ENCODE results near the gene KIF25. TPM values are rescaled to one million over a fixed set of nuclear protein-coding genes. Genes with fewer than 3 reads are reported as not detected.

Gene KIF25
- total RNA-seq, 5 donors from 2014 or later (not counting 1 experiment from before 2014, with no cell fraction given), result not detected

DNA sequence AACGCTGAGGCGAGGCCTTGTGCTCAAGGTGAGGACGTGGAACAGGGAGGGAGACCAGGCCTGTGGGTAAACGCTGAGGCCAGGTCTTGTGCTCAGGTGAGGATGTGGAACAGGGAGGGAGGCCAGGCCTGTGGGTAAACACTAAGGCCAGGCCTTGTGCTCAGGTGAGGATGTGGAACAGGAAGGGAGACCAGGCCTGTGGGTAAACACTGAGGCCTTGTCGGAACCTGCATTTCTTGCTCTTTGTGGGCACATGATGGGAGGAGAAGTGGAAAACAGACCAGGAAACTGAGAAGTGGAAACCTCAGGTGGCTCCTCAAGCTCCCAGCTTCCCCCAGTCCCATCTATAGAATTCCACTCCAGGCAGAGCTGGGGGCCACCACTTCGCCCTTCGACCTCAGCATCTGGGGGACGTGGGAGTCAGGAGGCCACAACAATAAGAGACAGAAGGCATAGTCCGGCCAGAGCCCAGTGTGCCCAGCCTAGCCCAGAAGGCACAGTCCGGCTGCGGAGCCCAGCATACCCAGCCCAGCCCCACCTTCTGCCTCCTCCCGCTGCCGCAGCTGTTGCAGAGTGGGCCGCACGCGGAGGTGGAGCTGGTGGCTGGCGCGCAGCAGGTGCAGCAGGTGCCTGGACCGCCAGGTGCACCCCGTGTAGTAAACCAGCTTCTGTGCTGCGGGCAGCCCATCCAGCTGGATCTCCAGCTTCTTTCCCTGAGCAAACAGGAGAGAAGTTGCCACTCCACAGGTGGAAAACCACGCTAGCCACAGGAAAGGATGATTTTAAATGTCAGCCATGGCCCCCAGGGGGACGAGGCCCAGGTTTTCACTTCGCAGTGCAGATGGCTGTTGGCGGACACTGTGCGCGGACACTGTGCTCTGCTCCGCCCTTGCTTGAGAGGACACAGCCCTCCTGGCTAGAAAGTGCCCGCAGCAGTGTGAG, 64.1 kb downstream of the KIF25 start:
- Histone ChIP-seq H3K36me3 (ENCODE audit: control insufficient read depth in 2 of 2, extremely low read depth in 1 of 2, insufficient read depth in 1 of 2, low read length in 1 of 2) (no peaks in the 10 kb centered on the region), H3K27me3 (replicated peaks in 1 of 2; ENCODE audit: control insufficient read depth in 2 of 2, extremely low read depth in 1 of 2, insufficient read depth in 2 of 2, low read length in 1 of 2) (peaks cover 0 to 2% of the 10 kb centered on the region in 2 experiments), H3K4me1 (ENCODE audit: control insufficient read depth in 1 of 2, extremely low read depth in 1 of 2, insufficient read depth in 2 of 2, low read length in 2 of 2) (no peaks in the 10 kb centered on the region), H3K27ac (ENCODE audit: low read length) (no peak overlapping the region), H3K9me3 (no peaks in the 10 kb centered on the region), H3K4me3 (ENCODE audit: control insufficient read depth in 1 of 2, extremely low read depth in 1 of 2, low read length in 1 of 2) (no peak overlapping the region)
- WGBS (ENCODE audit: insufficient coverage), result 82% methylated on average over 27 of the region's 29 CpGs
- H3K4me3 Mint-ChIP-seq, result no peak overlapping the region
- no peak overlapping the region for H3K27ac Mint-ChIP-seq
- no peaks in the 10 kb centered on the region for H3K9me3 Mint-ChIP-seq
- ChIA-PET CTCF (no interaction called here), POLR2A (no interaction called here)
- no peaks in the 10 kb centered on the region for H3K4me1 Mint-ChIP-seq
- no peak for DNase-seq
- ATAC-seq (replicated peaks in 1 of 4), result no peak
- no peaks in the 10 kb centered on the region for H3K27me3 Mint-ChIP-seq
- no peaks in the 10 kb centered on the region for H3K36me3 Mint-ChIP-seq

DNA sequence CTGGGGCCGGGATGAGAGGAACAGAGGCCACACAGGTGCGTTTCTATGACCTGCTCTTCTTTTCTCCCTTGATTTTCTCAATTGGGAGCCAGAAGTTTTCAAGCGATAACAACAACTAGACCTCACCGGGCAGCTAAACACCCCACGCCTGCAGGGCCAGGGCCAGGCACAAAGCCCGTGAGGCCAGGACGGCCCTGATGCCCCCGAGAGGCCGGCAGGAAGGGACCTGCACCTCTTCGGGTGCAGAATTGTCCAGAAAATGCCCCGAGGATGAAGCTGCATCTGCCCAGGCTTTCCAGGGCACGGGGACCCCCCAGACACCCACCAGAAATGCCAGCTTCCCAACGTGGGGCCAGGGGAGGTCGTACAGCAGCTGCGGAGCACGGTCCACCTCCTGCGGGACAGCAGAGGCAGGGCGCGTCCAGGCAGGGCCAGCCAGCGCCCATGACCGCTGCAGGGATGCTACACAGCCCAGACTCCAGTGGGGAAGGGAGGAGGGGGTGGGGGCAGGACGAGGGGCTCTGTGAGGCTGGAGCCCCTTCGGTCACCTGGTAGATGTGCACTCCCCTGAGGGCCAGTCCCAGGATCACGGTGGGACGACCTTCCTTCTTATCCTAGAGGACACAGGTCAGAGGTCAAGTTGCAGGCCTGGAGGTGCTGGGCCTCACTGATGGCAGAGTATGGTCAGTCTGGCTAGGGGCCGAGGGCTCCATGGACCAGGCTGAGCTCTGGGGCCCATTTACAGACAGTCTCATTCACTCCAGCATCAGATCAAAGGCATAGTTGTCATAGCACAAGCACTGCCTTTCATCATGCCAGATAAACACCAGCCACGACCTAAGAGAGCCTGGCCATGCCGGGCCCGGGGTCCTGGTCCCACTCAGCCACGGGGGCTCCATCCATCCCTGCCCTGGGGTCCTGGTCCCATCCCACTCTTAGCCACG, 65.1 kb downstream of the KIF25 start:
- Mint-ChIP-seq H3K4me3 (no peak overlapping the region), H3K36me3 (no peaks in the 10 kb centered on the region), H3K27ac (no peak overlapping the region), H3K9me3 (no peaks in the 10 kb centered on the region), H3K27me3 (no peaks in the 10 kb centered on the region), H3K4me1 (no peaks in the 10 kb centered on the region)
- ChIA-PET CTCF (no interaction called here), POLR2A (no interaction called here)
- Histone ChIP-seq H3K9me3 (no peaks in the 10 kb centered on the region), H3K4me1 (ENCODE audit: control insufficient read depth in 1 of 2, extremely low read depth in 1 of 2, insufficient read depth in 2 of 2, low read length in 2 of 2) (no peaks in the 10 kb centered on the region), H3K36me3 (ENCODE audit: control insufficient read depth in 2 of 2, extremely low read depth in 1 of 2, insufficient read depth in 1 of 2, low read length in 1 of 2) (no peaks in the 10 kb centered on the region), H3K4me3 (ENCODE audit: control insufficient read depth in 1 of 2, extremely low read depth in 1 of 2, low read length in 1 of 2) (no peak overlapping the region), H3K27me3 (replicated peaks in 1 of 2; ENCODE audit: control insufficient read depth in 2 of 2, extremely low read depth in 1 of 2, insufficient read depth in 2 of 2, low read length in 1 of 2) (peaks cover 0 to 2% of the 10 kb centered on the region in 2 experiments), H3K27ac (ENCODE audit: low read length) (no peak overlapping the region)
- no peak for DNase-seq
- WGBS (ENCODE audit: insufficient coverage), result 80% methylated on average over 22 of the region's 31 CpGs
- ATAC-seq (replicated peaks in 1 of 4), result no peak

DNA sequence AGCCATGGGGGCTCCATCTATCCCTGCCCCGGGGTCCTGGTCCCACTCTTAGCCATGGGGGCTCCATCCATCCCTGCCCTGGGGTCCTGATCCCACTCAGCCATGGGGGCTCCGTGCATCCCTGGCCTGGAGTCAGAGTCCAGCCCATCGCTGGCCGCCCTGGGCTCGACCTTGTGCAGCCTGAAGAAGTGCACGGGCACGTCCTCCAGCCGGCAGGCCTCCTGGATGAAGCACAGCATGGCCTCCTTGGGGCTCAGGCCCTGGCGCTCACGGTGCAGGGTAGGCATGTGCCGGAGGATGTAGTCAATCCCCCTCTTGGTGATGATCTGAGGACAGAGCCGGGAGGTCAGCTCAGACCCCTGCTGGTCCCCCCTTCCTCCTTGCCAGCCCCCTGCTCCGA, 66.0 kb downstream of the KIF25 start:
- CTCF ChIA-PET, result no interaction called here

DNA sequence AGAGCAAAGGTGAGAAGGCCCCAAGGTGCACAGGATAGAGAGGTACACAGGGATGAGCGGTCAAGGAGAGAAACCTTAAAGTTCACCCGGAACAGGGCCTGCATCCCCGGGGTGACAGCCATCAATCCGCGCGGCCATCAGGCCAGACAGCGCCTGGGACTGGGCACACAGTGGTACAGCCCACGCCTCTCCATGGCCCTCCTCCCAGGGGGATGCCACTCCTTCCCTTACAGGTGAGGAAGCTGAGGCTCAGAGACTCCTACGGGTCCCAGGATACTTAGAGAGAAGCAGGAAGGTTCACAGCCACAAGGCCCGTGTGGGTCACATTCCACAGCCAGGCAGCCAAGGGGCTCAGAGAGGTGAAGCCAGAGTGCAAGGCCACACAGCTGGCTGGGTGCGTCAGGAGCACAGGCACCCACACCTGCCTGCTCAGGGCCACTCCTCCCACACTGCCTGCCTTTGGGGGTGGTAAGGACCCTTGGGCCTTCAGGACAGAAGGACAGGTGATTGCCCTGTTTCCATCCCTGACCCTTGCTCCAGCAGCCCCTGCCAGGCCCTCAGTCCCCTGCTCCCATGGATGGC, 66.8 kb downstream of the KIF25 start:
- Histone ChIP-seq H3K4me3 (ENCODE audit: control insufficient read depth in 1 of 2, extremely low read depth in 1 of 2, low read length in 1 of 2) (no peak overlapping the region), H3K36me3 (ENCODE audit: control insufficient read depth in 2 of 2, extremely low read depth in 1 of 2, insufficient read depth in 1 of 2, low read length in 1 of 2) (no peaks in the 10 kb centered on the region), H3K9me3 (no peaks in the 10 kb centered on the region), H3K27me3 (replicated peaks in 1 of 2; ENCODE audit: control insufficient read depth in 2 of 2, extremely low read depth in 1 of 2, insufficient read depth in 2 of 2, low read length in 1 of 2) (peaks cover 0 to 6% of the 10 kb centered on the region in 2 experiments), H3K4me1 (ENCODE audit: control insufficient read depth in 1 of 2, extremely low read depth in 1 of 2, insufficient read depth in 2 of 2, low read length in 2 of 2) (no peaks in the 10 kb centered on the region), H3K27ac (ENCODE audit: low read length) (no peak overlapping the region)
- DNase-seq, result no peak
- WGBS (ENCODE audit: insufficient coverage), result 81% methylated on average over 9 of the region's 11 CpGs
- no peaks in the 10 kb centered on the region for H3K9me3 Mint-ChIP-seq
- H3K27me3 Mint-ChIP-seq, result no peaks in the 10 kb centered on the region
- no peaks in the 10 kb centered on the region for H3K4me1 Mint-ChIP-seq
- H3K36me3 Mint-ChIP-seq, result no peaks in the 10 kb centered on the region
- POLR2A ChIA-PET, result no interaction called here
- H3K27ac Mint-ChIP-seq, result no peak overlapping the region
- CTCF ChIA-PET, result no interaction called here
- ATAC-seq (replicated peaks in 1 of 4), result no peak
- no peak overlapping the region for H3K4me3 Mint-ChIP-seq

More for the DNA sequence above, 66.0 kb downstream of the KIF25 start:
- POLR2A ChIA-PET, result no interaction called here
- ATAC-seq (replicated peaks in 1 of 4) (no peak), DNase-seq (no peak)
- Histone ChIP-seq H3K27ac (ENCODE audit: low read length) (no peak overlapping the region), H3K4me1 (ENCODE audit: control insufficient read depth in 1 of 2, extremely low read depth in 1 of 2, insufficient read depth in 2 of 2, low read length in 2 of 2) (no peaks in the 10 kb centered on the region), H3K36me3 (ENCODE audit: control insufficient read depth in 2 of 2, extremely low read depth in 1 of 2, insufficient read depth in 1 of 2, low read length in 1 of 2) (no peaks in the 10 kb centered on the region), H3K4me3 (ENCODE audit: control insufficient read depth in 1 of 2, extremely low read depth in 1 of 2, low read length in 1 of 2) (no peak overlapping the region), H3K9me3 (no peaks in the 10 kb centered on the region), H3K27me3 (replicated peaks in 1 of 2; ENCODE audit: control insufficient read depth in 2 of 2, extremely low read depth in 1 of 2, insufficient read depth in 2 of 2, low read length in 1 of 2) (peaks cover 0 to 2% of the 10 kb centered on the region in 2 experiments)
- no peaks in the 10 kb centered on the region for H3K4me1 Mint-ChIP-seq
- no peak overlapping the region for H3K4me3 Mint-ChIP-seq
- H3K27ac Mint-ChIP-seq, result no peak overlapping the region
- H3K9me3 Mint-ChIP-seq, result no peaks in the 10 kb centered on the region
- WGBS (ENCODE audit: insufficient coverage), result 88% methylated on average over 13 of the region's 13 CpGs
- no peaks in the 10 kb centered on the region for H3K36me3 Mint-ChIP-seq
- no peaks in the 10 kb centered on the region for H3K27me3 Mint-ChIP-seq

DNA sequence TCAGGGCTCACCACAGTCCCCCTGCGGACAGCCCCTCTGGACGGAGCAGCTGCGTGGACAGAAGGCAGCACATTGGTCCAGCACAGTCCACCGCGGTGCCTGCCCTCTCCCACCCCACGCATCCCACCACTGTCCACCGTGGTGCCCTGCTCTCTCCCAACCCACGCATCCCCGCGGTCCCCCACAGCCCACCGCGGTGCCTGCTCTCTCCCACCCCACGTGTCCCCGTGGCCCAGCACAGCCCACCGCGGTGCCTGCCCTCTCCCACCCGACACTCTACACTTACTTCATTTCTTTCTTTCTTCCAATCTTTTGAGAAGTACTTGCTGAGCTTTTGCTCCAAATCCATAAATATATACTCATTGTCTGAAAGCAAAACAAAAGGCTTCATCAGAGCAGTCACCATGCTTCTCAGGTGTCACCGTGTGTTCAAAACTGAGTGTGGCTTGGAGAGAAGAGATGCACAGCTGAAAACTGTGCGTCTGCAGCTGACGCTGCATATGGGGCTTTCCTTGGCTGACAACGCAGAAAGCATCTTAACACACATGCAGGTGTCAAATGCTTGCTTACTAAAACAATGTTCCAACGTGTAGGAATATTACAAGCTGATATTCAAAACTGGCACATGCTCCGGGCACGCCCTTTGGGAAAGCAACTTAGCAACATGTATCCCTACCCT, 69.7 kb downstream of the KIF25 start:
- WGBS (ENCODE audit: insufficient coverage), result 91% methylated on average over 20 of the region's 24 CpGs
- Mint-ChIP-seq H3K4me3 (no peak overlapping the region), H3K9me3 (no peaks in the 10 kb centered on the region), H3K27me3 (peaks cover 4 to 7% of the 10 kb centered on the region in 2 donors), H3K36me3 (no peaks in the 10 kb centered on the region), H3K27ac (no peak overlapping the region), H3K4me1 (no peaks in the 10 kb centered on the region)
- ATAC-seq (replicated peaks in 1 of 4), result no peak
- ChIA-PET CTCF (interaction anchor here in 1 of 2 donors (0.6 kb wide), 1 partner anchor 87 kb away, joined by 3 read pairs; no protein-coding TSS in a partner anchor), POLR2A (no interaction called here)
- H3K27me3 ChIP-seq (replicated peaks in 1 of 2; ENCODE audit: control insufficient read depth in 2 of 2, extremely low read depth in 1 of 2, insufficient read depth in 2 of 2, low read length in 1 of 2), result peaks cover 0 to 13% of the 10 kb centered on the region in 2 experiments
- H3K4me3 ChIP-seq (ENCODE audit: control insufficient read depth in 1 of 2, extremely low read depth in 1 of 2, low read length in 1 of 2), result no peak overlapping the region
- no peaks in the 10 kb centered on the region for H3K9me3 ChIP-seq
- H3K36me3 ChIP-seq (ENCODE audit: control insufficient read depth in 2 of 2, extremely low read depth in 1 of 2, insufficient read depth in 1 of 2, low read length in 1 of 2), result no peaks in the 10 kb centered on the region
- H3K4me1 ChIP-seq (ENCODE audit: control insufficient read depth in 1 of 2, extremely low read depth in 1 of 2, insufficient read depth in 2 of 2, low read length in 2 of 2), result no peaks in the 10 kb centered on the region
- no peak overlapping the region for H3K27ac ChIP-seq (ENCODE audit: low read length)
- no peak for DNase-seq

DNA sequence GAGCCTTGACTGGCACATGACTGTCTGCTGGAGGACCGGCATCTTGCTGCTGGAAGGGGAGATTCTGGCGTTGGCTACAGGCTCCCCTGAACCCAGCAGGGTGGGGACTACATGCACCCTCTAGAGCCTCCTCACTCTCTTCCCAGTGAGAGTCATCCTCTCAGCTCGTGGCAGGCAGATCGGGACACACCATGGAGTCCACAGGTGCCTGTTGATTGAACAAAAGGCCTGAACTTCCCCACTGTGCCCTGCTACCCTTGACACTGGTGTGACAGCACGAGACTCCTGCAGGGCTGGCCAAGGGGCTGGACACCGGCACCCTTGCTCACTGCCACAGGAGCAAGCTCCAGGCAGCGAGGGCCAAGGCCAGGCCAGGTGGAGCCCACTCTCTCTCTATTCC, 73.3 kb downstream of the KIF25 start:
- POLR2A ChIA-PET, result no interaction called here
- no peak for ATAC-seq (replicated peaks in 1 of 4)
- Histone ChIP-seq H3K36me3 (ENCODE audit: control insufficient read depth in 2 of 2, extremely low read depth in 1 of 2, insufficient read depth in 1 of 2, low read length in 1 of 2) (no peaks in the 10 kb centered on the region), H3K27ac (ENCODE audit: low read length) (no peak overlapping the region), H3K9me3 (no peaks in the 10 kb centered on the region), H3K4me1 (ENCODE audit: control insufficient read depth in 1 of 2, extremely low read depth in 1 of 2, insufficient read depth in 2 of 2, low read length in 2 of 2) (no peaks in the 10 kb centered on the region), H3K4me3 (ENCODE audit: control insufficient read depth in 1 of 2, extremely low read depth in 1 of 2, low read length in 1 of 2) (no peak overlapping the region), H3K27me3 (replicated peaks in 1 of 2; ENCODE audit: control insufficient read depth in 2 of 2, extremely low read depth in 1 of 2, insufficient read depth in 2 of 2, low read length in 1 of 2) (peaks cover 0 to 15% of the 10 kb centered on the region in 2 experiments)
- WGBS (ENCODE audit: insufficient coverage), result 76% methylated on average over 7 of the region's 7 CpGs
- Mint-ChIP-seq H3K9me3 (no peaks in the 10 kb centered on the region), H3K4me1 (no peaks in the 10 kb centered on the region), H3K4me3 (no peak overlapping the region), H3K27ac (no peak overlapping the region), H3K27me3 (peaks cover 4 to 7% of the 10 kb centered on the region in 2 donors), H3K36me3 (no peaks in the 10 kb centered on the region)
- no peak for DNase-seq
- CTCF ChIA-PET, result no interaction called here

All from T-cell (primary cell).